Measurements from ENCODE around the gene PEG3.
A peak's percentile ranks its signal among the peaks of the same experiment; 100 is the strongest.
"Not testable (repeated sequence)": the region's sequence is repeated elsewhere in the genome, so short reads cannot be mapped to it uniquely, and the experiment has no call there.

The PEG3 gene

DNA sequence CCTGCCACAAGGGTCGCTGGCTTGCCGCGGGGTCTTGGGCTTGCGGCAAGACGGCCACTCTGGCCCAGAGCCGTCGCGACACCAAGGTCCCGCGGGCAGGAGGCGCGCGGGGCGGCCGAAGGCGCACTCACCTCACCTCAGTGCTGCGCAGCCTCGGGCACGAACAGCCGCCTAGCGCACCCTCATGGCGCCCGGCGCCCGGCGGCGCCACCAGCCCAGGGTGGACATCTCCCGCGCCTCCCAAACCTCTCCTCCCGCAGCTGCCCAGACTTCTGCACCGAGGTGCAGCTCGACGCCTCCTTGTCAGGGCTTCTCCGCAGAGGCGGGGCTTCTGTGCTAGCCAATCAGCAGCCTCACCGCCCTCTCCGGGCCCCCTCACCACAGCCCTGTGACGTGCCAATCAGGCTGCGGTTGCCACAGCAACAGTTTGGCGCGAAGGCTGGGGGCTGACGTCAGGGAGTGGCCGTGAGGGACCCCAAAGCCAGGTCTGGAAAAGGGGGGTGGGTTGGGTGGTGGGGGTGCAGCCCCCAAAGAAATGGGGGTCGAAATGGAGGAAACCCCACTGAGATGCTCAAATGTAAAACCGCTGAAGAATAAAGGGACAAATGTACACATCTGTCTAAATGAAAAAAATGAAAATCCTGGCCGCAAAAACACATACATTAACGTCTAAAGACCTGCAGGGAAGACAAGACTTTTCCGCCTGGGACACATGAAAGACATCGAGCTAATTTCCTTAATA is at the start of gene PEG3, which contains the start of gene ZIM2:
TSS of gene PEG3 (minus strand) at position 276 of the 742 bp plus-strand sequence. CDS start 16,071 bp downstream, outside the sequence.
TSS of gene ZIM2 (minus strand) at position 276 of the 742 bp plus-strand sequence. CDS start 16,449 bp downstream, outside the sequence.
- DNase-seq = no peak

GRCh38 chr19:56885173-56885985 is 44.9 kb upstream of the PEG3 start:
- DNase-seq = no peak

GRCh38 chr19:56884441-56884840 is 43.9 kb upstream of the PEG3 start:
- no peak for DNase-seq

DNA sequence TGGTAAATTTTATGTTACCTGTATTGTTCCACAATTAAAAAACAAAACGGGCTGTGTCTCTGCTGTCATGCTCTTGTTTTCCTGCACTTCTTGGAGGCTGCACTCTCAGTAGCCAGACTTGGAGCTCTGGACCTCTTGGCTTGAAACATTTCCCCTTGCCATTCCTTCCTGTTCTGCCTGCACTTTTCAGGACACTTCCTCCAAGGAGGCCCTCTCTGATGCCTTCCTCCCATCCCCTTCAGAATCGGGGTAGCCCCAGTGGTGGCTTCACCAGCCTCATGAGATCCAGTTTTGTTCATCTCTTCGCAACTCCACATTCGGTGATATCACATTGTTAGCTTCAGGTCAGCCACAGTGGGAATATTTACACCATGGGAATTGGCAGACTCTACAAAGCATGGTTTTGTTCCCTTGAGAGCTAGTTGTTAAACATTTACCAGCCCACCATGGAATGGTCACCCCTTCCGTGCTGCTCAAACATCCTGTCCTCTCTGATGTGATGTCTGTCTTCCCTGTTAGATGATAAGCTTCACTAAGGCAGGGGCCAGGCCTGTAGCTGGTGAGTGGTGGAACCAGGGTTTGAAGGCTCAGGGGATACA is 40.2 kb upstream of the PEG3 start:
- DNase-seq = no peak

DNA sequence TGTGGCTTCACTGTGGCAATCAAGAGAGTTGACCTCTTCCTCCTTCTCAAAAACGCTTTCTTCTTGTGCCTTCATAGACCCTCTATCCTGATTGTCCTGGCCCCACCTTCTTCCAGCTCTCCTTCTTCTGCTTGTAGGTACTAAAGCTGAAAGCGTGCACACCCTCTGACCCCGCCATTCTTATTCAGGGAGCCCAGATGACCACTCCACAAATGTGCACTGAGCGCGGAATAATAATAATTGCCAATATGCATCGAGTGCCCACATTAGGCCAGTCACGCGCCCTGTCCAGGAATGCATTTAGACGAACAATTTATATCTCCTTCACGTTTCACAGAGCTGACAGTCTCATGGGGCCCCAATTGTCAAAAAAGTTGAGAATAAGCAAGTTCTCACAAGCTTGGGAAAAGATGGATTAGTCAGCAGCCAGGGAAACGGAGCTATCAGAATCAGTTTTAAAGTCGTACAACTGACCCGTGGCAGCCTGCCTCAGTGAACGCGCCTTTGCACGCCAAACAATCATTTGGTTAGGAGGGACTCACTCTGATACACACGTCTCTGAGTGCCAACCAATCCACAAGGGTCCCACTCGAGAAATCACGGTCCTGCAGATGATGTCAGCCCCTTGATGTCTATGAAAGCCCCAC is 36.7 kb upstream of the PEG3 start:
- no peak for DNase-seq

GRCh38 chr19:56875717-56876116 is 35.2 kb upstream of the PEG3 start:
- no peak for DNase-seq

DNA sequence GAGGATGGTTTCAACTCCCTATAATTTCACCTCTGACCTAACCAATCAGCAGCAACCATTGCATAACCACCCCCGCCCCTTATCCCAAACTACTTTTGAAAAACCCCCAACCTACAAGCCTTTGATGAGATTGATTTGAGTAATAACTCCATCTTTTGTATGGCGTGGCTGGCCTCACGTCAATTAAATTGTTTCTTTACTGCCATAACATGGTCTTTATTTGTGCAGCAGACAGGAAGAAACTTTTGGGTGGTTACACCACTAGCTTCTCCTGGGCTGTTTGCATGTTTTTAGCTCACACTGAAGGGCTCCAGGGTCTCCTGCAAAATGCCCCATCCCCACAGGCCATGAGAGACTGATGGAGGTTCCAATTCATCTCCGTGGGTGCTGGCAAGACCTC is 34.0 kb upstream of the PEG3 start:
- DNase-seq = no peak

DNA sequence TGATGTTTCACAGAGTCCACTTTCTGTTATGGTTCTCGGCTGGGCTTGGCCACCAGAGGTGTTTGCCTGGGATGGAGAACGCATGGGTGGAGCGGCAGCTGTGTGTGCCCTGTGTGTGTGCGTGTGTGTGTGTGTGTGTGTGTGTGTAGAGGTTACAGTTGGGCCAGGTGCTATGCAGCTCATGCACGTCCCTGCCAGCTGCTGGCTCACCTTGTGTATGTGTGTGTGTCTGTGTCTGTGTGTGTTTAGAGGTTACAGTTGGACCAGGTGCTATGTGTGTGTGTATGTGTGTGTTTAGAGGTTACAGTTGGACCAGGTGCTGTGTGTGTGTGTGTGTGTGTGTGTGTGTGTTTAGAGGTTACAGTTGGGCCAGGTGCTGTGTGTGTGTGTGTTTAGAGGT is 33.0 kb upstream of the PEG3 start:
- DNase-seq = no peak

DNA sequence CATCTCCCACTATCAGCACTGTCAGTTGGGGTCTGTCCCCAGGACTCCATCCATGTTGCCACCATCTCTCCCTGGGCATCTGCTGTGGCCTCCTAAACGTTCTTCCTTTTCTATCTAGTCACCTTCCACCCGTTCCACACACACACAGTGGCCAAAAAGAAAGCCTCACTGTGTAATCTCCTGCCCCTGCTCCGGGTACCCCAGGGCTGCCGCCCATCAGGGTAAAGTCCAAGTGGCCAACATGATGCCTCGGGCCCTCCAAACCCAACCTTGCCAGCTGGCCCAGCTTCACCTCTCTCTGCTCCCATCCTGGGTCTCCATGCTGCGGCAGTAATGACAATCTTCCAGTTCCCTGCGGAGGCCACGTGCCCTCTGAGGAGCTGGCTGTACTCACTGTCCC is 29.4 kb upstream of the PEG3 start:
- no peak for DNase-seq

GRCh38 chr19:56868446-56868845 is 27.9 kb upstream of the PEG3 start:
- DNase-seq = no peak

DNA sequence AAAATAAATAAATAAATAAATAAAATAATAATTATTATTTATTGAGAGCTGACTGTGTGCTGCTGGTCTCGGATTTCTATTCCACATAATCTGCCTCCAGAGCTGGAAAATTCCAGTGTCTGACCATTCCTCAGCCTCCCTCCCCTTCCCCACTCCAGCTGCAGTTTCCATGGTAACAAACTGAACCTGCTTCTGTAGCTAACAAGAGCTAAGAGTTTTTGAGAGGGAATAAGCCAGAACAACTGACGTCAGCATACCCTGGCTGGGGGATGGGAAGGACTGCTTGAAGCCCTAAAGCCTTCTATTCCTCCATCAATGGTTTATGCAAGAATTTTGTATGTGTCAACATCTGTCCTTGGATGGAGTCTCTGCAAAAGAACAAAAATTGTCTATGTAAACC is 26.0 kb upstream of the PEG3 start:
- DNase-seq = peak in 2 of 3 experiments; percentile 4 to 39

- no peak for DNase-seq
Measured at GRCh38 chr19:56864443-56865125, 24.1 kb upstream of the PEG3 start.

GRCh38 chr19:56862741-56863140 is 22.2 kb upstream of the PEG3 start:
- DNase-seq = no peak

DNA sequence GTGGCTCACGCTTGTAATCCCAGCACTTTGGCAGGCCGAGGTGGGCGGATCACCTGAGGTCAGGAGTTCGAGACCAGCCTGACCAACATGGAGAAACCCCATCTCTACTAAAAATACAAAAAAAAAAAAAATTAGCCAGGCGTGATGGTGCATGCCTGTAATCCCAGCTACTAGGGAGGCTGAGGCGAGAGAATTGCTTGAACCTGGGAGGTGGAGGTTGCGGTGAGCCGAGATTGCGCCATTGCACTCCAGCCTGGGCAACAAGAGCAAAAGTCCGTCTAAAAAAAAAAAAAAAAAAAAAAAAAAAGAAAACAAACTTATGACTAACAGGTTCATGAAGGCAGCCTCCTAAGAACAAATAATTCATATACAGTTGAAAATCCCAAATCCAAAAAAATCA is 19.9 kb upstream of the PEG3 start:
- DNase-seq = not testable (repeated sequence)

GRCh38 chr19:56858026-56858425 is 17.5 kb upstream of the PEG3 start:
- DNase-seq = no peak

DNA sequence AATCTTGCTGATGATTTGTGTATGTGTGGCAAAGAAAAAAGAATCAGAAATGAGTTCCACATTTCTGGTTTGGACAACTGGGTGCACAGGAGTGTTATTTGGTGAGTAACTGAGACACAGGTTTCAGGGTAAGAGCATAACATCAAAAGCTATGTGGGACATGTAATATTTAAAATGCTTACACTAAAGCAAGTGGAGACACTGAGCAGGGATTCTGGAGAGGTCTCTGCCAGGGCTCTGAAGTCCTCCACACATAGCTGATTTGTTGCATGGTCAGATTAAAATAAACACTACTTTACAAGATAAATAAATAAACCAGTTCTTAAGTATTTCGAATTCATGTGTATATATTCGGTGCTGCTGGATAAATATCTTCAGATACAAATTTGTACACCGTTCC is 16.3 kb upstream of the PEG3 start:
- DNase-seq = no peak

- DNase-seq = not testable (repeated sequence)
Measured at GRCh38 chr19:56852361-56852760, 11.8 kb upstream of the PEG3 start.

DNA sequence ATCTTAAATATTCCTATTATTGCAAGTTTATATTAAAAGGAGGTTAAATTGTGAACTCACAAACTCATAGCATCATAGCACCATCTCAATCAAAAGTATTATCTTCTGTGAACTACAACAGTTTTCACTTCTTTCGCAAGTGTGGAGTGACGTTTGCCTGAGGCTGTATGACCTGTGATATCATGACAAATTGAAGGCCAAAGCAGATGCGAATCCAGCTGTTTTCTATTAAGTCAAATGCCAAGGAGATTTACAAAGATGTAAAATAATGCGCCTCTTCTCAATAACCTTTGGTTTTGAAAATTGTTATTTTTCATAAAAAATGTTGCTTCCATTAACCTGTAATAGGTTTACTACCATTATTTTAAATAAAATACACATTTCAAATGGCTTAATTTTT is 7.6 kb upstream of the PEG3 start:
- DNase-seq = no peak

GRCh38 chr19:56842412-56842811 is 1.9 kb upstream of the PEG3 start:
- DNase-seq = no peak

- no peak for DNase-seq
Measured at GRCh38 chr19:56841193-56841543, 642 bp upstream of the PEG3 start.

- DNase-seq = no peak
Measured at GRCh38 chr19:56839652-56840450, 675 bp downstream of the PEG3 start.

Data from NCI-H1417 (cell line).